Measurements from ENCODE around the gene RAPGEF2. TPM values are rescaled to one million over a fixed set of nuclear protein-coding genes. Genes with fewer than 3 reads are reported as not detected.
"Not testable (repeated sequence)": the region's sequence is repeated elsewhere in the genome, so short reads cannot be mapped to it uniquely, and the experiment has no call there.

RAPGEF2 gene
- total RNA-seq, 1 donor from 2014 or later, result 32.4 TPM

- no peak for DNase-seq (ENCODE audit: extremely low spot score in 2 of 2)
- Histone ChIP-seq H3K9me3 (no peaks in the 10 kb centered on the region), H3K27ac (no peak overlapping the region), H3K27me3 (no peaks in the 10 kb centered on the region), H3K4me3 (no peak overlapping the region), H3K36me3 (no peaks in the 10 kb centered on the region), H3K4me1 (no peaks in the 10 kb centered on the region)
- intact Hi-C loops (cut with DNase I), result no loop called here
- TF ChIP-seq POLR2A (IDR thresholded peaks at IDR 0.05) (no peak), CTCF (IDR thresholded peaks at IDR 0.05) (no peak), POLR2AphosphoS5 (IDR thresholded peaks at IDR 0.05; ENCODE audit: insufficient read depth in 1 of 2, low read depth in 1 of 2) (no peak)
These were observed 267.4 kb downstream of the RAPGEF2 start for GRCh38 chr4:159370286-159370685.

DNA sequence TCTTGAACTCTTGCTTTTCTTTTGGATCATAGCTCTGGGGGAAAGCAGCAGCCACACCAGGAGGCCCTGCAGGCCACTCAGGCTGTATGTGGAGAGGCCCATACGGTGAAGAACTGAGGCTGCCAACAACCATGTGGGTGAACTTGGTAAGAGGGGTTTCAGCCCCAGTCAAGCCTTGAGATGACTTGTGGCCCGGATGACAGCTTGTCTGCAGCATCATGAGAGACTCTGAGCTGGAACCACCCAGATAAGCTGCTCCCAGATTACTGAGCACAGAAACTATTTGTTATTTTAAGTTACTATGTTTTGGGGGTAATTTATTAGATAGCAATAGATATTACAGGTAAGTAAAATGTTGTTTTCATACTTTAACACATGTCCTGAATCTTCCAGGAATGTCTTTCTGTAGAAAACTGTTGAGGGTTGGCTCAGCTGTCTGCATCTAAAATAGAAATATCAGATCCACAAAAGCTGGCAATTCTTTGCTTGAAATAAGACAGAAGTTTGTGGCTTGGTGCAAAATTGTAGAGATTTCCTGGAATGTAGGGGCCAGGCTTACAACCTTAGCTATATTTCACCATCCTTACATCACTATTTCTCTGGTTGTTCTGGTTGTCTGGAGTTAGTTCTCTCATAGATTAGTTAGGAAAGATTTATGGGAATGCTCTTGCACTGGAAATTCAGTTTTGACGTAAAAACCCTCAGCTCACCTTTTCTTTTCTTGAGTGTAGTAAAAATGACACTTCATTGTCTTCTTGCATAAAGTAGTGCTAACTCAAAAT is 272.1 kb downstream of the RAPGEF2 start:
- intact Hi-C loops (cut with DNase I), result no loop called here
- Histone ChIP-seq H3K9me3 (no peaks in the 10 kb centered on the region), H3K27me3 (no peaks in the 10 kb centered on the region), H3K4me3 (no peak overlapping the region), H3K4me1 (no peaks in the 10 kb centered on the region), H3K27ac (no peak overlapping the region), H3K36me3 (no peaks in the 10 kb centered on the region)
- TF ChIP-seq POLR2AphosphoS5 (IDR thresholded peaks at IDR 0.05; ENCODE audit: insufficient read depth in 1 of 2, low read depth in 1 of 2) (no peak), CTCF (IDR thresholded peaks at IDR 0.05) (no peak), POLR2A (IDR thresholded peaks at IDR 0.05) (no peak)
- no peak for DNase-seq (ENCODE audit: extremely low spot score in 2 of 2)

DNA sequence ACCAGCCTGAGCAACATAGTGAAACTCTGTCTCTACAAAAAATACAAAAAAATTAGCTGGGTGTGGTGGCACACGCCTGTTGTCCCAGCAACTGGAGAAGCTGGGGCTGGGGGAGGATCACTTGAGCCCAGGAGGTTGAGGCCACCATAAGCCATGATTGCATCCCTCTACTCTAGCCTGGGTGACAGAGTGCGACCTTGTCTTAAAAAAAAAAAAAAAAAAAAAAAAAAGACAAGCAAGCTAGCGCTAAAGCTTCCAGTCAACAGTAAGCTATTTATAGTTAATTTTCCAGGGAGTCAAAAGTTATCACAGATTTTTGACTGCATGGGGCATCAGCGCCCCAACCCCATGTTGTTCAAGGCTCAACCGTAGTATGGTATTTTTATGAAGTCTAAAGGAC is 273.4 kb downstream of the RAPGEF2 start:
- TF ChIP-seq POLR2AphosphoS5 (IDR thresholded peaks at IDR 0.05; ENCODE audit: insufficient read depth in 1 of 2, low read depth in 1 of 2), result no peak
- no peak for TF ChIP-seq CTCF (IDR thresholded peaks at IDR 0.05)
- no peaks in the 10 kb centered on the region for H3K4me1 ChIP-seq
- intact Hi-C loops (cut with DNase I), result no loop called here
- H3K9me3 ChIP-seq, result no peaks in the 10 kb centered on the region
- H3K36me3 ChIP-seq, result no peaks in the 10 kb centered on the region
- no peaks in the 10 kb centered on the region for H3K27me3 ChIP-seq
- no peak overlapping the region for H3K27ac ChIP-seq
- no peak for DNase-seq (ENCODE audit: extremely low spot score in 2 of 2)
- H3K4me3 ChIP-seq, result no peak overlapping the region

GRCh38 chr4:159378056-159378616 is 275.3 kb downstream of the RAPGEF2 start:
- no peak overlapping the region for H3K4me3 ChIP-seq
- no peaks in the 10 kb centered on the region for H3K9me3 ChIP-seq
- H3K27ac ChIP-seq, result no peak overlapping the region
- H3K4me1 ChIP-seq, result no peaks in the 10 kb centered on the region
- intact Hi-C loops (cut with DNase I), result no loop called here
- no peaks in the 10 kb centered on the region for H3K27me3 ChIP-seq
- DNase-seq (ENCODE audit: extremely low spot score in 2 of 2), result no peak
- H3K36me3 ChIP-seq, result no peaks in the 10 kb centered on the region
- TF ChIP-seq POLR2AphosphoS5 (IDR thresholded peaks at IDR 0.05; ENCODE audit: insufficient read depth in 1 of 2, low read depth in 1 of 2) (no peak), POLR2A (IDR thresholded peaks at IDR 0.05) (no peak), CTCF (IDR thresholded peaks at IDR 0.05) (no peak)

DNA sequence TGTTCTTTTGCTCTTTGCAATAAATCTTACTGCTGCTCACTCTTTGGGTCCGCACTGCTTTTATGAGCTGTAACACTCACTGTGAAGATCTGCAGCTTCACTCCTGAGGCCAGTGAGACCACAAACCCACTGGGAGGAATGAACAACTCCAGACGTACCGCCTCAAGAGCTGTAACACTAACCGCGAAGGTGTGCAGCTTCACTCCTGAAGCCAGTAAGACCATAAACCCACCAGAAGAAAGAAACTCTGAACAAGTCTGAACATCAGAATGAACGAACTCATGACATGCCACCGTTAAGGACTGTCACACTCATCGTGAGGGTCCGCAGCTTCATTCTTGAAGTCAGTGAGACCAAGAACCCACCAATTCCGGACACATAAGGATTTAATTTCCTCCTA is 276.2 kb downstream of the RAPGEF2 start:
- H3K4me3 ChIP-seq; H3K9me3 ChIP-seq; H3K27me3 ChIP-seq; H3K27ac ChIP-seq; intact Hi-C loops (cut with DNase I); H3K36me3 ChIP-seq; H3K4me1 ChIP-seq; DNase-seq (ENCODE audit: extremely low spot score in 2 of 2): not testable (repeated sequence)
